ENCODE results near the gene BEND4. TPM values are rescaled to one million over a fixed set of nuclear protein-coding genes. Genes with fewer than 3 reads are reported as not detected.

Gene BEND4
- total RNA-seq, 2 donors from 2014 or later, result 11.6 to 13.4 TPM

DNA sequence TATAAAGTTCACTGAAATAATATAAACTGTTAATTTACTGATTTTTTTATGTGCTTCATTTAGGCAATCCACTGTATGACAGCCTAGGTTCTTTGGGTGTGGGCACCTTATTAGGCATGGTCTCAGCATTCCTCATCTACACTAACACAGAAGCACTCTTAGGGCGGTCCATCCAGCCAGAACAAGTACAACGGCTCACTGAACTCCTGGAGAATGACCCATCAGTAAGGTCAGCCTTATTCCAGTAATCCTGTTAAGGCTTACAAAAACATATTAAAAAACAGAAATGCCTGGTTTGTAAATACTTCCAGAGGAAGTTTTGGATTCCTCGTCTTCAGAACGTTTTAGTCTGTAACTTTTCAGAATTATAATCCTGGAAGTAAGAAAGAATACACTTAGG lies 82.0 kb downstream of the BEND4 start:
- H3K9ac ChIP-seq (ENCODE audit: extremely low read depth, low read length, poor library complexity, severe bottlenecking), result no peak overlapping the region
- H3K27ac Mint-ChIP-seq, result no peak overlapping the region
- no peak for DNase-seq
- H3K27me3 Mint-ChIP-seq (ENCODE audit: insufficient read depth), result no peaks in the 10 kb centered on the region
- no peaks in the 10 kb centered on the region for H3K27me3 ChIP-seq (ENCODE audit: control insufficient read depth, insufficient read depth, low read length, poor library complexity, severe bottlenecking)
- no peaks in the 10 kb centered on the region for H3K4me1 Mint-ChIP-seq
- H3K4me3 ChIP-seq (ENCODE audit: low read length), result no peak overlapping the region
- H3K4me1 ChIP-seq (ENCODE audit: control insufficient read depth, insufficient read depth, low read length), result no peaks in the 10 kb centered on the region
- peaks cover 56% of the 10 kb centered on the region for H3K36me3 ChIP-seq (ENCODE audit: control insufficient read depth, insufficient read depth, low read length)
- no peaks in the 10 kb centered on the region for H3K9me3 ChIP-seq (ENCODE audit: control insufficient read depth, low read length)
- TF ChIP-seq, protein P1, sequence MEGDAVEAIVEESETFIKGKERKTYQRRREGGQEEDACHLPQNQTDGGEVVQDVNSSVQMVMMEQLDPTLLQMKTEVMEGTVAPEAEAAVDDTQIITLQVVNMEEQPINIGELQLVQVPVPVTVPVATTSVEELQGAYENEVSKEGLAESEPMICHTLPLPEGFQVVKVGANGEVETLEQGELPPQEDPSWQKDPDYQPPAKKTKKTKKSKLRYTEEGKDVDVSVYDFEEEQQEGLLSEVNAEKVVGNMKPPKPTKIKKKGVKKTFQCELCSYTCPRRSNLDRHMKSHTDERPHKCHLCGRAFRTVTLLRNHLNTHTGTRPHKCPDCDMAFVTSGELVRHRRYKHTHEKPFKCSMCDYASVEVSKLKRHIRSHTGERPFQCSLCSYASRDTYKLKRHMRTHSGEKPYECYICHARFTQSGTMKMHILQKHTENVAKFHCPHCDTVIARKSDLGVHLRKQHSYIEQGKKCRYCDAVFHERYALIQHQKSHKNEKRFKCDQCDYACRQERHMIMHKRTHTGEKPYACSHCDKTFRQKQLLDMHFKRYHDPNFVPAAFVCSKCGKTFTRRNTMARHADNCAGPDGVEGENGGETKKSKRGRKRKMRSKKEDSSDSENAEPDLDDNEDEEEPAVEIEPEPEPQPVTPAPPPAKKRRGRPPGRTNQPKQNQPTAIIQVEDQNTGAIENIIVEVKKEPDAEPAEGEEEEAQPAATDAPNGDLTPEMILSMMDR (conservative IDR thresholded peaks at IDR 0.05), result no peak
- WGBS, 2 experiments (ENCODE audit: insufficient coverage in 1 of 2, insufficient read length in 1 of 2), result 92 to 100% methylated on average over 2 to 4 of the region's 4 CpGs
- peaks cover 29% of the 10 kb centered on the region for H3K36me3 Mint-ChIP-seq (ENCODE audit: low read depth)
- H3K27ac ChIP-seq (ENCODE audit: low read depth, low read length), result no peak overlapping the region
- H3K9me3 Mint-ChIP-seq, result no peaks in the 10 kb centered on the region
- H3K4me3 Mint-ChIP-seq, result no peak overlapping the region

DNA sequence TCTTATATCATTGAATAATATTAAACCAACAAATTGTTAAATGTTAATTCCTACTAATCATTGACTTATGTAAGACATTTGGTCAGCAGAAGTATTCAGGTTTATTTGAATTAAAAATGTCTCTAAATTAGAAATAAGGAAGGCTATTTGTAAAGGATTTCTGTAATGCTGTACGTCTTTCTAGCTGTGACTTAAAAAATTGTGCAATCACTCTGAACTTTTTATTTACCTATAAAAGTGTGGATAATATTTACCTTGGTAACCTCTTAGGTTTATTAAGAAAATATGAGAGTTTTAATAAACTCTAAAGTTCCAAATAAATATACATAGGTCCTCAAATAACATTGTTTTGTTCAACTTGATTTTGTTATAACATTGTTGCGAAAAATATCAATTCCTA lies 85.2 kb downstream of the BEND4 start:
- Mint-ChIP-seq H3K4me1 (no peaks in the 10 kb centered on the region), H3K36me3 (ENCODE audit: low read depth) (peaks cover 16% of the 10 kb centered on the region), H3K27ac (no peak overlapping the region), H3K27me3 (ENCODE audit: insufficient read depth) (no peaks in the 10 kb centered on the region), H3K9me3 (no peaks in the 10 kb centered on the region), H3K4me3 (no peak overlapping the region)
- H3K4me1 ChIP-seq (ENCODE audit: control insufficient read depth, insufficient read depth, low read length), result no peaks in the 10 kb centered on the region
- H3K27ac ChIP-seq (ENCODE audit: low read depth, low read length), result no peak overlapping the region
- WGBS, 2 experiments (ENCODE audit: insufficient coverage in 1 of 2, insufficient read length in 1 of 2), result 94% methylated on average over 1 of the region's 2 CpGs; no CpG with 5 or more reads in 1 of the 2 experiments
- TF ChIP-seq, protein P1 (conservative IDR thresholded peaks at IDR 0.05), result no peak
- H3K4me3 ChIP-seq (ENCODE audit: low read length), result no peak overlapping the region
- no peaks in the 10 kb centered on the region for H3K27me3 ChIP-seq (ENCODE audit: control insufficient read depth, insufficient read depth, low read length, poor library complexity, severe bottlenecking)
- no peak for DNase-seq
- no peaks in the 10 kb centered on the region for H3K9me3 ChIP-seq (ENCODE audit: control insufficient read depth, low read length)
- H3K9ac ChIP-seq (ENCODE audit: extremely low read depth, low read length, poor library complexity, severe bottlenecking), result no peak overlapping the region
- peaks cover 63% of the 10 kb centered on the region for H3K36me3 ChIP-seq (ENCODE audit: control insufficient read depth, insufficient read depth, low read length)

DNA sequence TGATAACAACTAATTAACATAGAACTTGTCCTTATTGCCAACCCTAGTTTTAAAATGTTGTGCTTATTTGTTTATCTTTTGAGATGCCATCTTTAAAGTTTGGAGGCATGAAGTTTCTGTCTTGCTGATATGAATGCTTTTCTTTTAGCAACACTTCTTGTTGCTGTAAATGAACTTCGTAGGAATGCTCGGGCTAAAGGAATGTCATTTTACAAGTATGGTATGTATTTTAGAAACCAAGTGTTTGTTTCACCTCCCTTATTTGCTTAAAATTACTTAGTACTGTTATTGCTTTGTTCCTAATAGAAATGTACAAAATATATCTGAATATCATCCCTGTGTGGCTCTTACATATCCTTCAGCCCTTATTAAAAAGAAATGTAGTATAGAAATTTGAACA lies 86.1 kb downstream of the BEND4 start:
- peaks cover 61% of the 10 kb centered on the region for H3K36me3 ChIP-seq (ENCODE audit: control insufficient read depth, insufficient read depth, low read length)
- H3K27ac ChIP-seq (ENCODE audit: low read depth, low read length), result no peak overlapping the region
- H3K9me3 ChIP-seq (ENCODE audit: control insufficient read depth, low read length), result no peaks in the 10 kb centered on the region
- no peak overlapping the region for H3K4me3 ChIP-seq (ENCODE audit: low read length)
- no peak for DNase-seq
- Mint-ChIP-seq H3K9me3 (no peaks in the 10 kb centered on the region), H3K36me3 (ENCODE audit: low read depth) (peaks cover 11% of the 10 kb centered on the region), H3K27me3 (ENCODE audit: insufficient read depth) (no peaks in the 10 kb centered on the region), H3K4me1 (no peaks in the 10 kb centered on the region), H3K4me3 (no peak overlapping the region), H3K27ac (no peak overlapping the region)
- TF ChIP-seq, protein P1 (conservative IDR thresholded peaks at IDR 0.05), result no peak
- H3K27me3 ChIP-seq (ENCODE audit: control insufficient read depth, insufficient read depth, low read length, poor library complexity, severe bottlenecking), result no peaks in the 10 kb centered on the region
- 69% methylated on average over 2 of the region's 2 CpGs; no CpG with 5 or more reads in 1 of the 2 experiments for WGBS, 2 experiments (ENCODE audit: insufficient coverage in 1 of 2, insufficient read length in 1 of 2)
- H3K4me1 ChIP-seq (ENCODE audit: control insufficient read depth, insufficient read depth, low read length), result no peaks in the 10 kb centered on the region
- no peak overlapping the region for H3K9ac ChIP-seq (ENCODE audit: extremely low read depth, low read length, poor library complexity, severe bottlenecking)

Other genes starting within 250 kb of the BEND4 start
- 10 to 100 TPM; 80.0 to 84.1 TPM for gene TMEM33, start 217.2 kb downstream of the BEND4 start, total RNA-seq
- gene DCAF4L1, start 170.9 kb downstream of the BEND4 start, total RNA-seq, result under 1 TPM; 0.15 to 0.18 TPM
- gene SLC30A9, start 162.1 kb downstream of the BEND4 start, total RNA-seq, result 10 to 100 TPM; 66.9 to 78.0 TPM
- gene SHISA3, start 244.8 kb upstream of the BEND4 start, total RNA-seq, result 10 to 100 TPM; 18.0 to 37.0 TPM

Measured in endodermal cell (in vitro differentiated cells).